ENCODE measurements around the gene TPCN2. TPM values are rescaled to one million over a fixed set of nuclear protein-coding genes. Genes with fewer than 3 reads are reported as not detected.

The TPCN2 gene
- total RNA-seq, 1 donor from 2014 or later = 6.2 TPM

DNA sequence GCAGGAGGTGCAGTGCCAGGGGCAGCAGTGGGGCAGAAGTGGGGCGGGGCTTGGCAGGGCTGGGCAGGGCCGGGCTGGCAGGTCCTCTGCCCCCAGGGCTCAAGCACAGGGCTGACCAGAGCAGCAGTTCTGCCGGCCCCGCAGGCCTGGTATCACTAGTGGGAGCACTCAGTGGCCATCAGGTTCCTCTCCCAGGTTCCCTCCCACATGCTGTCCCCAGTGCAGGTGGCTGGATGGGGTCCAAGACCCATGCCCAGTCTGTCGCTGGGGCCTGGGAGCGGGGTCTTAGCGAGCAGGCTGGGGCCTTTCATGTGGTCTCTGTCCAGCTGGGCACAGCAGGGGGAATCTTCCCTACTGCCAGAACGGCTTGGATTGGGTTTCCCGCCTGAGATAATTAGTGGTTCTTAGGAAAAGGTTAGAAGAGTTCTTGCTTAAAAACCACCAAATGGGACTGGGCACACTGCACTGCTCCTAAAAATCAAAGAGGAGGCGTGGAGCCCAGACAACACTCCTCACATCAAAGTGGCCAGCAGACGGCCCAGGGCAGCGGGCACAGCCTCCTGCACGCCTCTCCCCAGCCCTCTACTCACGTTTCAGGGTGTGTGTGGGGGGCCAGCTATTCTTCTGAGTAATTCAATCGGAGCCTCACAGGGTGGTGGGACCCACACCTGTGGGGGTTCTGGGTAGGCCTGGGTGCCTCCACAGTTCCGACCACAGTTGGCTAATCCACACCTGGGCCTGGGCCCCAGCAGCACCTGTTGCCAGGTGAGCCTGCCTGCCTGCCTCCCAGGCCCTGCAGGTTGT is 45.6 kb downstream of the TPCN2 start:
- no peak for DNase-seq (ENCODE audit: low read depth in 2 of 2)

GRCh38 chr11:69094915-69095290 is 46.2 kb downstream of the TPCN2 start:
- DNase-seq (ENCODE audit: low read depth in 2 of 2) = no peak

DNA sequence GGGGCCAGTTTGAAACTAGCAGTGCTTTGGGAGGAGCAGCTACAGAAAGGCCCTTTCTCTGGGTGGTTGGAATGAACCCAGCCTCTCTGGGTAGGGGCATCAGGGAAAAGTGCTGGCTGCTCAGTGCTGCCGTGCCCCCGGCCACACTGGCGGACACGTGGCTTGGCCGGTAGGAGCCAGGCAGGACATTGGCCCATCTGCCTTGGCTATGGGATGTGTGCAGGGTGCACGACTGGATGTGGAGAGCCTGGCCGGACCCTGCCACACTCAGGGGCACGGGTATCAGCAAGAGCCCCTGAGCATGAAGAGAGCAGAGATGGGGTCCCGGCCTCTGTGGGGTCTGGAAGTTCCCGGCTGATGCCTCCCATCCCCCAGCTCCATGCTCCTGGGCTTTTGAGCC is 46.6 kb downstream of the TPCN2 start:
- DNase-seq (ENCODE audit: low read depth in 2 of 2) = no peak

DNA sequence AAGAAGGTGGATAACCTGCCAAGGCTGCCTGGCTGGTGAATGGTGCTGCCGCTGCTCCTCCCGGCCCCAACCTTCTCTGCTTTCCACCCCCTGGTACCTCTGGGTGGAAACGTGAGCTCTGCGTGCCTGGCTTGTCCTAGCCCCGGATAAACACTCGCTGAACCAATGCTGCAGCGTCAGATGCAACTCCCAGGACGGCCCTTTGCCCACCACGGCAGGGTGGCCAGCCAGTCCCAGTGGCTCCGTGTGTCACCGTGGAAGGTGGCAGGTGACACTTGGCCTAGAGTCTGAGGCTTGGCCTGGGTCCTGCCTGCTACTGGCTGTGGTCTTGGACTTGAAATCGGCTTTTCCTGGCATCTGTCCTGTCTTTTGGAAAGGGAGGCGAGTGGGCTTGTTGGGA is 47.7 kb downstream of the TPCN2 start:
- DNase-seq (ENCODE audit: low read depth in 2 of 2) = no peak

DNA sequence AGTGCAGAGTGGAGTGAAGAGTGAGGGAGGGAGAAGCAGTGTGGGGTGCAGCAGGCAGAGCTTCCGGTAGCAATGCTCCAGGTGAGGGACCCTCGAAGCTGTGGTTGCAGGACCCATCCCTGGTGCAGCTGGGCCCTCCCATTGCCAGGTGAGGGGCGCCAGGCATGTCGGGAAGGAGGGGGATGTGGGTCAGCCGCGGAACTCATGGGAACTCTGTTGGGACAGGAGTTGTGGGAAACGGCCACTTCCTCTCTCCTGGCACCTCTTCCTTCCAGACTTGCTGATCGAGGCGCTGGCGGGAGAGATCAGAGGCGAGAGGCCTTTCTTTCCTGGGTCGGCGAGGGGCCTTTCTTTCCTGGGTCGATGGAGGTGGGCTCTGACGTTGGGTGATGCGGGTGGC is 48.5 kb downstream of the TPCN2 start:
- DNase-seq (ENCODE audit: low read depth in 2 of 2) = no peak

DNA sequence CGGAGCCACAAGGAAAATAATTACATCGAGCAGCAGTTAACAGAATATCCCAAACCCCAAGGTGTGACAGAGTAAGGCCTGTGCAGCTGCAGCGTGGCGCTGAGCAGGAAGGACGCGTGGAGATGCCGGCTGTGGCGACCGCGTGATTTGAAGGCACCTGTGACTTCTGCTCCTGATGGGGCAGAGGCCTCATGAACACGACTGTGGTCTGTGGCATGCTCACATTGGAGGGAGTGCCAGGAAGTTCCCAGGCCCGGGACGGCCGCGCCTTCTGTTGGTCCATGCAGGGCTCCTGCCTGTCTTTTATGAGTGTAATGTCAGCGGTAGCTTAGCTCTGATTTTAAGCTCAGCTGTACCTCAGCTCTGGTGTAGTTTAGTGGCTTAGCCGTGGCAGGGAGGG is 50.4 kb downstream of the TPCN2 start:
- DNase-seq (ENCODE audit: low read depth in 2 of 2) = no peak

DNA sequence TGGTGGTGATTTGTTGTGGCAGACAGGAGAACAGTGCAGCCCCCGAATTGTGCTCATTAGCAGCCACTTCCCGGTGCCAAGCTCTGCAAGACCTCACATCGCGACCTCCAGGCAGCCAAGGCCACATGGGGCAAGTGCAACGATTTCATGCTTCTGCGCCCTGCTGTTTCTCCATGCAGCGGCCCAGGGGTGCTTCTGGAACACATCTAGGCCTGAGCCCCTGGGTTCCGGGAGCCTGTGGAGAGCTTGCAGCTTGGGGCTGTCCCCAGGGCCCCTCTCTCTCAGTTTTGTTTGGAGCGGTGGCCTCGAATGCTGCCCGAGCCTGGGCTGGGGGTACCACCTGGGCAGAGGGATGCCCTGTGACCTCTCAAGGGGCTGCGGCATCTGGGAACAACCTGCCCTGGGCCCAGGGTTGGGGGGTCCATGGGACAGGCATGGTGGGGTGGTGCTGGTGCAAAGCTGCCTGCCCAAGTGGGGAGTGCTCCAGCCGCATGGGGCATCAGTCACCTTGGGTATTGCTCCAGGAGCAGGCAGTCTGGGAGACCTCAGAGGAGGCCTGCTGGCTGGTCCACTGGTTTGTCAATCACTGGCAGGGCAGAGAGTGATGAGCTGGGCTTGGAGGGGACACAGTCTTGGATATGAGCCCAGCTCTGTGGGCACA is 51.9 kb downstream of the TPCN2 start:
- DNase-seq (ENCODE audit: low read depth in 2 of 2) = no peak

- peak; percentile 66 to 72 for DNase-seq (ENCODE audit: low read depth in 2 of 2)
These were observed 52.5 kb downstream of the TPCN2 start for GRCh38 chr11:69101115-69101791.

DNA sequence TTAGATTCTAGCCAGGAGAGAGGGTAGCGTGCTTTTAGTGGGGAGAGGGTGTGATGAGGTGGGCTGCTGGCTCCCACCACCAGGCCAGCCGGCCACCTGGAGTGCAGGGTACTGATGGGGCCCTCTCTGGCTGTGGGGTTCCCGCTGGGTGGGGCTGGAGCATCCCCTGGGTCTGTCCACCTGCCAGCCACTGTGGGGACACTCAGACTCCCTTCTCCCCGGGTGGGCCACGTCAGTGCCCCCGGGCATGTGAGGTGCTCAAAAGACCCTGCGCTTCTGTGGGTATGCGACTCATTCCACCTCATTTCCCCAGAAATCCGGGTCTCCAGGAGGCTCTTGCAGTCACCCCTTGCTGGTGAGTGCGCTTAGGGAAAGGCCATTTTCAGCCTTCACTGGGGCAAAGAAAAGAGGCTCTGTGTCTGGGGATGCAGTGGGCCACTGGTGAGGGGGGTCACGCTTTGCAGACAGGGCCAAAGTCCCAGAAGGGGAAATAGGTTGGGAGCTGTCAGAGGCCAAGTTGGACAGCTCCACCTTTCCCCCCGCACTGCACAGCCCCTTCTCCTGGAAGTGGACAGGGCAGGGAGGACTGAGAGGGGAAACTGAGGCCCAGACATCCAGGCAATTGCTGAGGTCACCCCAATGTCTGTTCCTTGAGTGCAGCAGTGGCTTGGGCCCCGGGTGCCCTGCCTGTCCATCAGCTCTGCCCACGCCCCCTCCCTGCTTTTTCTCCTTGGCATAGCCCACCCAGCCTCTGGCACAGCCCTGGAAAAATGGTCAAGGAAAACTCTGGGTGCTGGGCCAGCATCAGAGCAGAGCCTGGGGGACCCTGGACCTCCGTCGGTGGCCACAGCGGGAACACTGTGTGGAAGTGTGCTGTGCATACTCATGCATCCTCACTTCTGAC is 53.3 kb downstream of the TPCN2 start:
- no peak for DNase-seq (ENCODE audit: low read depth in 2 of 2)

DNA sequence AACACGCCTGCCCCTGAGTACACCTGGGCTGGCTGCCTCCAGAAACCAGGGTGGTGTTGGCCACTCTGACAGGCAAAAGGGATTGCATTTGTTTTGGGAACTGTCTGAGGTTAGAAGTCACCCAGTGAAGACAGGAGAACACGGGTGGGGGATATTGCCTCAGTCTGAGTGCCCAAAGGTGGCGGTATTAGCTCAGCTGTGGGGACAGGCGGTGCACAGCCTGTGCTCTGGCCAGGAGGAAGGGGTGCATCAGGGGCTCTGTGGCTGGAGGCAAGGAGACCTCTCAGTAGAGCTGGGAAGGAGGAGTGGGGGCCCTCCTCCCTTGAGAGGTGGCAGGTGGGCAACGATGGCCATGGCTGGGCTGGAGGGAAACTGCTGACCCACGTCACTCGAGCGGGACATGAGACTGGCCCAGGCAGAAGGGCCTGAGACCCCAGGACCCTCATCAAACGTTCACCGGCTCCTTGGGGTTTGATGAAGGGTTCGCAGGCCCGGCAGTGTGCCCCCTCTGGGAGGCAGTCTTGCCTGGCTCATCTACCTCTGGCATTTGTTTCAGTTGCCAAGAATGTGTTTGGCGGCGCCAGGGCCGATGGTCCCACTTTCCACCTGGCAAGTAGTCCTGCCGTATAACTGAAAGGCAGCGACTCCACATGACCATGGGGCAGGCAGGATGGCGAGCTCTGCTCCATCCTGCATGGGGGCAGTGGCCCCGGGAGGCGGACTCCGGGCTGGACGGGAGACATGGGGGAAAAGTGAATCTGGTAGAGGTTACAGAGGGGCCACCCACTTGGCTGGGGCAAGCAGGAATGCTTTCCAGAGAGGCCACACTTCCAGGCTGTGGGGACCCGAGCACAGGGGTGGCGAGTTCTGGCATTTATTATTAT is 54.2 kb downstream of the TPCN2 start:
- peak in 1 of 2 donors; percentile 11 for DNase-seq (ENCODE audit: low read depth in 2 of 2)

- DNase-seq (ENCODE audit: low read depth in 2 of 2) = no peak
These were observed 55.6 kb downstream of the TPCN2 start for GRCh38 chr11:69104212-69104855.

DNA sequence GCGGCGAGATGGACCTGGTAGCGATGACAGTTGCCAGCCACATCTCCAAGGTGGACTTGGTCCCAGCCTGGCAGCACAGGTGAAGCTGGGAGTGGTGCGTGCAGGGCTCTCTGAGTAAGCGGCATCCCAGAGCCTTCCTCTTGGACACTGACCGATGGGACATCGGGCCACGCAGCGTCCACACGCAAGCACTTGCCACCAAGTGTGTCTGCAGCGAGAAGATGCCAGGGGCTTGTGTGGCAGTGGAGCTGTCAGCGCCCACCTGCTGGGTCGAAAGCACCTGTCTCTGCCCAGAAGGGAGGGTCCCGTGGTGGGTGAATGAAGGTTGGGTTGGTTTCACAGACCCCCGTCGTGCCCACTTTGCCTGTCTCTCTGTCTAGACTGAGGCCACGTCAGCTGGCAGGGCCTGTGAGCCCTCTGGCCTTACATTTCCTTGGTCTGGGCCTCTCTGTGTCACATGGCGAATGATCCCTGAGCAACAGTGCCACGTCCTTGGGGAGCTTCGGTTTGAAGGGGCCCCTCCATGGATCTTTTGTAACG is 56.2 kb downstream of the TPCN2 start:
- DNase-seq (ENCODE audit: low read depth in 2 of 2) = no peak

DNA sequence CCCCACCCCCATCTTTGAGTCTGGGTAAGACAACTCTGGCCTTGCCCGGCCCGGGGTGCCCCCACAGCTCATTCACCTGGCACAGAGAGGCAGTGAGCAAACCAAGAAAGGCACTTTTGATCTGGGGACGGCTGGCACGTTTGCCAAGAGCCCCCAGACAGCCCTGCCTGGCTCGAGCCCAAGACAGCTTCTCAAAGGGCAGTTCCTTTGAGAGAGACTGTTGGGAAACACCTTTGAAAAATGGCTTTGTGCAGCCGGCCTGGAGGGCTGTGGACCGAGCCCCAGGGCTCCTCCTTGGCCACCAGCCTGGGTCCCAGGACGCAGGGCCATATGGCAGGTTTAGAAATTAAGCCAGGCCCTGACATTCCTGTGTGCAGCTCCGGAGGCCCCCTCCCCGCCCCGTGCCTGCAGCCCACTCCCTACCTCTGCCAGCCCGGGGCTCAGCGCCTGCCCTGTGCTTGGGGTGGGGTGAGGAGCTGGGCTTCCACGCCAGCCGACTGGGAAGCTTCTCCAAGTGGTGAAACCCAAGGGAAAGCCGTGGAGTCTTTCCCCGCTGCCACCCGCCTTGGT is 56.8 kb downstream of the TPCN2 start:
- DNase-seq (ENCODE audit: low read depth in 2 of 2) = no peak

DNA sequence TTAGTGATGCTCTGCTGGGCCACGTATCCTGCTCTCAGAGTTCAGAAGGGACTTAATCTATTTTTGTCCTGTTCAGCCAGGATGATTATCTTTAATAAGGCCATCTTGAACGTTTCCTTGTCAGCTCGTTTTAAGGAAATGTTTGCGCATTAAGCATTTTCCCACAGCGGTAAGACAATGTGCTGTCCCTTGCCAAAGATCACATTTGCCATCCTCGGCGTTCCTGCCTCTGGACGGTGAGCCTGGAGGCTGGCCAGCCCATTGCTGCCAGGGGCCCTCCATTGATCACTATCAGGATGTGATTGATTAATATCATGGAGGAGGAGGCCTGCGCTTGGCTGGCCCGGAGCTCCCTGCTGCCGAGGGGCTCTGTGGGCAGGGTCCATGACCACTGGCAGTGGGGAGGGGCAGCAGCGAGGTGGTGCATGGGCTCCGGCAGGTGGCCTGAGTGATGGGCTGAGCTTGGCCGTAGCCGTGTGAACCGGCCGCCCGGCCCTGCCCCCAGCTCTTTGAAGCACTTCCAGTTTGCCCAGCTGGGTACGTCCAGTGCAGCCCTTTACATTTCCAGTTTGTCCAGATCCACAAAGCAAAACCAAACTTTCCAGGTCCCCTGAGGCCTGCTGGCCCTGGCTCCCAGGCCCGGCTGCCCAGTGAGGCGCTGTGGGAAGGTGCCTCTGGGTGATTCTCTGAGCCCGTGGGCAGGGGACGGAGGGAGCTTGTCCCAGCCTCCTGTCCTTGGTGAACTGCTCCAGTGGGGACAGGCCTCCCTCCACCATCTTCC is 57.5 kb downstream of the TPCN2 start:
- peak in 1 of 2 donors; percentile 15 for DNase-seq (ENCODE audit: low read depth in 2 of 2)

GRCh38 chr11:69107413-69107812 is 58.7 kb downstream of the TPCN2 start:
- DNase-seq (ENCODE audit: low read depth in 2 of 2) = no peak

- DNase-seq (ENCODE audit: low read depth in 2 of 2) = no peak
These were observed 59.3 kb downstream of the TPCN2 start for GRCh38 chr11:69108030-69108429.

DNA sequence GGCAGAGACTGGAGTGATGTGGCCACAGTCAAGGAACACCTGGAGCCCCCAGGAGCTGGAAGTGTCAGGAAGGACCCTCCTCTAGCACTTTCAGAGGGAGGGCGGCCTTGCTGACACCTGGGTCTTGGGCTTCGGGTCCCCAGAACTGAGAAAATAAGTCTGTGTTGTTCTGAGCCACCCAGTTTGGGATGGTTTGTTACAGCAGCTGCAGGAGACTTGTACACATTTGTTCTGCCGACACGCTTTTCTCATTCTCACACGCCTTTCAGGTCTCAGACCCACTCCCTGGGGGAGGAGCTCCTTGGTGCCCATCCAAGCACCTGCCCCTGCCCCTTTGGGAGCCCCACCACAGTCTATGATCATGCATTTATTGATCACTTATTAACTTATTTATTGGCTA is 59.8 kb downstream of the TPCN2 start:
- no peak for DNase-seq (ENCODE audit: low read depth in 2 of 2)

GRCh38 chr11:69109101-69109500 is 60.4 kb downstream of the TPCN2 start:
- no peak for DNase-seq (ENCODE audit: low read depth in 2 of 2)

GRCh38 chr11:69110451-69110850 is 61.7 kb downstream of the TPCN2 start:
- DNase-seq (ENCODE audit: low read depth in 2 of 2) = no peak

All from lung microvascular endothelial cell (primary cell).